Right cardiac atrium (tissue), 5 donors: ENCODE data around the gene TMEM196. TPM values are rescaled to one million over a fixed set of nuclear protein-coding genes. Genes with fewer than 3 reads are reported as not detected.

Experiments
- ATAC-seq, 2 donors: fragments of 200-7000 bp; cut with Tn5 transposase; one replicate each; pipeline versions ENCODE4 v1.8.0 to v1.9.1; 2020; ENCODE audit warnings: moderate library complexity in 2 of 2, mild to moderate bottlenecking in 1 of 2
- DNase-seq, 3 donors: peaks; one replicate each; pipeline ENCODE4 v3.0.0-alpha.2; 2020
- H3K27ac ChIP-seq: one replicate; pipeline ENCODE4 v1.5.1; 2013; ENCODE audit warnings: mild to moderate bottlenecking, low read length, control low read depth, moderate library complexity
- H3K27me3 ChIP-seq: one replicate; pipeline ENCODE4 v1.6.1; 2013; ENCODE audit not compliant: control insufficient read depth, insufficient read depth
- H3K4me1 ChIP-seq: one replicate; pipeline ENCODE4 v1.6.1; 2013; ENCODE audit warnings: low read length; ENCODE audit not compliant: control insufficient read depth, insufficient read depth
- H3K4me3 ChIP-seq: one replicate; pipeline ENCODE4 v1.5.1; 2013; ENCODE audit warnings: low read length, control low read depth
- H3K9me3 ChIP-seq: one replicate; pipeline ENCODE4 v1.6.1; 2013; ENCODE audit warnings: low read length; ENCODE audit not compliant: control insufficient read depth
- WGBS: extraction: QIAGEN DNeasy Blood & Tissue Kit; methylation state at CpG from one replicate; pipeline ENCODE4 v1.1.7; 2013; 5-methylcytosine and 5-hydroxymethylcytosine counted together
- intact Hi-C, 4 donors: fragments of 100-400 bp; cut with DNase I; formaldehyde crosslinking; loops; one replicate each; pipeline versions ENCODE4 v1.11.0 to v1.14.0; 2022 to 2023
- microRNA-seq, 2 donors: library from miRNA; unstranded; fragments of <30 nt; microRNA quantifications; one replicate each; pipeline ENCODE4 v1.2.0, GENCODE V29; 2020 to 2021
- polyA plus RNA-seq: library from polyadenylated mRNA; stranded (reverse); fragments of 200-250 nt; gene quantifications from one replicate; pipeline ENCODE4 v1.2.3, GENCODE V29; 2013
- total RNA-seq, 4 donors: library from RNA; stranded (reverse); fragmentation: NEBNext Ultra II Directional; extraction: Animal tissue kit (Norgen Biotek cat#: 25700); gene quantifications; one replicate each; pipeline ENCODE4 v1.2.1, GENCODE V29; 2021
- donor health status: healthy with polysubstance abuse.
- donor health status: DM: no; HTN: yes; CAD: no.
- donor health status: DM: no; HTN: no; CAD: no.
- donor health status: DM: no; HTN: yes; CAD: no; lungs with severe emphysema.
- donor health status: DM: yes; HTN: yes; CAD: no.

Gene TMEM196
- total and polyA plus RNA-seq, 5 donors = not detected

GRCh38 chr7:19674266-19674960 is 99.0 kb downstream of the TMEM196 start:
- ATAC-seq = no peak
- H3K27me3 ChIP-seq = no peaks in the 10 kb centered on the region
- intact Hi-C loops = no loop called here

GRCh38 chr7:19670806-19671205 is 102.6 kb downstream of the TMEM196 start:
- Histone ChIP-seq H3K27ac (no peak overlapping the region), H3K9me3 (no peaks in the 10 kb centered on the region), H3K4me3 (no peak overlapping the region), H3K4me1 (no peaks in the 10 kb centered on the region), H3K27me3 (no peaks in the 10 kb centered on the region)
- WGBS = 91% methylated on average over 1 of the region's 1 CpG
- no peak for ATAC-seq
- intact Hi-C loops = no loop called here
- no peak for DNase-seq

More at GRCh38 chr7:19674266-19674960, 99.0 kb downstream of the TMEM196 start:
- H3K4me1 ChIP-seq = no peaks in the 10 kb centered on the region
- WGBS = 71% methylated on average over 5 of the region's 5 CpGs
- no peak for DNase-seq
- H3K9me3 ChIP-seq = no peaks in the 10 kb centered on the region
- no peak overlapping the region for H3K4me3 ChIP-seq
- H3K27ac ChIP-seq = no peak overlapping the region

Small RNA genes within 50 kb of the gene (microRNA-seq; reads per million reads assigned to microRNA genes)
- gene MIR3146 = 0.54 to 0.84 reads per million in 2 donors

Other genes starting within 250 kb of the TMEM196 start
- 10 to 100 TPM in 1 of 4 donors, 1 to 10 TPM in 3; 7.6 to 12.8 (median 9.5) TPM for gene POLR1F, start 64.6 kb downstream of the TMEM196 start, total RNA-seq
- 5.2 TPM for gene POLR1F, start 64.6 kb downstream of the TMEM196 start, polyA plus RNA-seq